Psoas muscle (tissue), 8 donors: ENCODE results near the gene HSD17B4. TPM values are rescaled to one million over a fixed set of nuclear protein-coding genes. Genes with fewer than 3 reads are reported as not detected.
"Not testable (repeated sequence)": the region's sequence is repeated elsewhere in the genome, so short reads cannot be mapped to it uniquely, and the experiment has no call there.

Experiments used
- ATAC-seq, 4 donors: fragments of 200-7000 bp; cut with Tn5 transposase; one replicate each; pipeline ENCODE4 v1.9.1; 2020; ENCODE audit warnings: moderate library complexity in 3 of 4, mild to moderate bottlenecking in 2 of 4
- DNase-seq, 2 donors: peaks; one replicate each; pipeline ENCODE4 v3.0.0-alpha.2; 2020
- H3K27ac ChIP-seq: fragments of 200-600 bp; one replicate; pipeline ENCODE4 v1.8.0; 2022
- H3K27me3 ChIP-seq, 3 donors: fragments of 200-600 bp in 1 of 3; one replicate each; pipeline versions ENCODE4 v1.6.1 to v1.8.0; 2013 to 2022; ENCODE audit warnings: low read length in 2 of 3, mild to moderate bottlenecking in 2 of 3, moderate library complexity in 1 of 3; ENCODE audit not compliant: insufficient read depth in 3 of 3
- H3K36me3 ChIP-seq, 2 donors: fragments of 200-600 bp in 1 of 2; one replicate each; pipeline versions ENCODE4 v1.6.1 to v1.8.0; 2013 to 2022; ENCODE audit warnings: low read depth in 1 of 2, mild to moderate bottlenecking in 1 of 2, moderate library complexity in 1 of 2; ENCODE audit not compliant: insufficient read depth in 1 of 2
- H3K4me1 ChIP-seq: fragments of 200-600 bp; one replicate; pipeline ENCODE4 v1.8.0; 2022
- H3K4me3 ChIP-seq: fragments of 200-600 bp; one replicate; pipeline ENCODE4 v1.8.0; 2022; ENCODE audit warnings: mild to moderate bottlenecking
- H3K9me3 ChIP-seq: fragments of 200-600 bp; one replicate; pipeline ENCODE4 v1.8.0; 2022
- CTCF ChIP-seq: fragments of 200-600 bp; IDR thresholded peaks from one replicate; pipeline ENCODE4 v1.8.0; 2022; ENCODE audit warnings: antibody characterized with exemption
- WGBS, 3 donors: extraction: QIAGEN DNeasy Blood & Tissue Kit; methylation state at CpG; one replicate each; pipeline versions ENCODE4 v1.1.6 to v1.1.7; 2013; 5-methylcytosine and 5-hydroxymethylcytosine counted together
- intact Hi-C, 2 donors: fragments of 100-400 bp; cut with DNase I; formaldehyde crosslinking; loops; one replicate each; pipeline versions ENCODE4 v1.11.0 to v1.14.2; 2022
- polyA plus RNA-seq, 3 donors: library from polyadenylated mRNA; stranded (reverse); fragments of 200-250 nt; gene quantifications; one replicate each; pipeline ENCODE4 v1.2.3, GENCODE V29; 2013
- total RNA-seq, 4 donors: library from RNA; stranded (reverse); fragmentation: NEBNext Ultra II Directional in 2 of 4; extraction: Animal tissue kit (Norgen Biotek cat#: 25700) in 2 of 4; gene quantifications; one replicate each; pipeline versions ENCODE4 v1.2.1 to v1.2.4, GENCODE V29; 2021 to 2023
- donor health status: healthy with polysubstance abuse.
- donor health status: DM: no; HTN: no; CAD: no; lungs with moderate emphysema.
- donor health status: Bipolar disorder and iron deficiency.
- donor health status: healthy.
- donor health status: DM: yes; HTN: yes; CAD: no.
- donor health status: DM: no; HTN: no; CAD: no.
- donor health status: DM: no; HTN: no; CAD: no.
- donor health status: DM: yes; HTN: yes; CAD: no.

HSD17B4 gene
- total and polyA plus RNA-seq, 7 donors: 60.5 to 142 (median 66.8) TPM

- H3K27me3 ChIP-seq: no peaks in the 10 kb centered on the region
- intact Hi-C loops: no loop called here
- no peak for TF ChIP-seq CTCF
- H3K4me1 ChIP-seq: no peaks in the 10 kb centered on the region
- H3K36me3 ChIP-seq: peaks cover 2 to 81% of the 10 kb centered on the region in 2 donors
- DNase-seq (no peak), ATAC-seq (no peak)
- H3K27ac ChIP-seq: no peak overlapping the region
- WGBS, 3 donors: 95 to 99% (median 95%) methylated on average over 3 of the region's 3 CpGs
- no peak overlapping the region for H3K4me3 ChIP-seq
- H3K9me3 ChIP-seq: no peaks in the 10 kb centered on the region
Measured at GRCh38 chr5:119478781-119479180, 26.5 kb downstream of the HSD17B4 start.

- 74 to 81% (median 81%) methylated on average over 9 to 10 of the region's 10 CpGs for WGBS, 3 donors
- H3K4me1 ChIP-seq, intact Hi-C loops: not testable (repeated sequence)
Measured at GRCh38 chr5:119480629-119481028, 28.3 kb downstream of the HSD17B4 start.

GRCh38 chr5:119483155-119483554 lies 30.9 kb downstream of the HSD17B4 start:
- Histone ChIP-seq H3K9me3 (no peaks in the 10 kb centered on the region), H3K4me3 (no peak overlapping the region), H3K4me1 (no peaks in the 10 kb centered on the region), H3K27me3 (no peaks in the 10 kb centered on the region), H3K36me3 (peaks cover 0 to 74% of the 10 kb centered on the region in 2 donors), H3K27ac (no peak overlapping the region)
- 86 to 100% (median 88%) methylated on average over 1 of the region's 1 CpG for WGBS, 3 donors
- intact Hi-C loops: no loop called here
- TF ChIP-seq CTCF: no peak
- no peak for DNase-seq
- no peak for ATAC-seq

More at GRCh38 chr5:119480629-119481028, 28.3 kb downstream of the HSD17B4 start:
- H3K4me3 ChIP-seq, H3K27ac ChIP-seq, ATAC-seq, DNase-seq, H3K27me3 ChIP-seq, H3K9me3 ChIP-seq: not testable (repeated sequence)
- H3K36me3 ChIP-seq: peaks cover 2 to 76% of the 10 kb centered on the region in 2 donors

- TF ChIP-seq CTCF: no peak
- intact Hi-C loops: no loop called here
- H3K4me1 ChIP-seq: no peaks in the 10 kb centered on the region
- no peak overlapping the region for H3K27ac ChIP-seq
- H3K27me3 ChIP-seq: no peaks in the 10 kb centered on the region
- H3K36me3 ChIP-seq: peaks cover 0 to 72% of the 10 kb centered on the region in 2 donors
- DNase-seq: no peak
- no peaks in the 10 kb centered on the region for H3K9me3 ChIP-seq
- no peak overlapping the region for H3K4me3 ChIP-seq
- no peak for ATAC-seq
- 97 to 99% (median 98%) methylated on average over 4 of the region's 4 CpGs for WGBS, 3 donors
Measured at GRCh38 chr5:119484884-119485283, 32.6 kb downstream of the HSD17B4 start.

GRCh38 chr5:119501671-119502179 lies 49.4 kb downstream of the HSD17B4 start:
- DNase-seq: no peak
- H3K4me3 ChIP-seq: no peak overlapping the region
- H3K9me3 ChIP-seq: peaks cover 22% of the 10 kb centered on the region
- intact Hi-C loops: no loop called here
- H3K27me3 ChIP-seq: no peaks in the 10 kb centered on the region
- H3K27ac ChIP-seq: no peak overlapping the region
- no peaks in the 10 kb centered on the region for H3K4me1 ChIP-seq
- ATAC-seq: no peak
- peaks cover 5 to 61% of the 10 kb centered on the region in 2 donors for H3K36me3 ChIP-seq
- no peak for TF ChIP-seq CTCF
- 86 to 94% (median 92%) methylated on average over 2 of the region's 2 CpGs for WGBS, 3 donors

GRCh38 chr5:119503939-119504338 lies 51.6 kb downstream of the HSD17B4 start:
- H3K4me3 ChIP-seq, ATAC-seq, H3K27ac ChIP-seq, DNase-seq, H3K4me1 ChIP-seq, intact Hi-C loops, H3K27me3 ChIP-seq: not testable (repeated sequence)
- peaks cover 22% of the 10 kb centered on the region for H3K9me3 ChIP-seq
- 84 to 99% (median 86%) methylated on average over 4 of the region's 4 CpGs for WGBS, 3 donors
- peaks cover 5 to 48% of the 10 kb centered on the region in 2 donors for H3K36me3 ChIP-seq
